GM12801 (cell line): ENCODE data around the gene TMEM233.

Source experiments
- CTCF ChIP-seq: IDR thresholded peaks from one replicate; pipeline ENCODE4 v1.5.1; 2011; ENCODE audit warnings: control low read depth; ENCODE audit not compliant: insufficient read length; ENCODE audit errors: extremely low read depth

The TMEM233 gene

GRCh38 chr12:119592232-119592631 is 1.3 kb upstream of the TMEM233 start:
- TF ChIP-seq CTCF, result no peak

GRCh38 chr12:119594399-119594730 is 791 bp downstream of the TMEM233 start:
- no peak for TF ChIP-seq CTCF

- TF ChIP-seq CTCF, result no peak
These were observed 1.3 kb downstream of the TMEM233 start for GRCh38 chr12:119594772-119595445.

GRCh38 chr12:119598159-119598558 is 4.6 kb downstream of the TMEM233 start:
- no peak for TF ChIP-seq CTCF

GRCh38 chr12:119601877-119602733 is 8.5 kb downstream of the TMEM233 start:
- TF ChIP-seq CTCF, result no peak

GRCh38 chr12:119602734-119603094 is 9.1 kb downstream of the TMEM233 start:
- no peak for TF ChIP-seq CTCF

GRCh38 chr12:119603767-119604166 is 10.2 kb downstream of the TMEM233 start:
- TF ChIP-seq CTCF, result no peak
